ENCODE measurements around the gene SNX30.

DNA sequence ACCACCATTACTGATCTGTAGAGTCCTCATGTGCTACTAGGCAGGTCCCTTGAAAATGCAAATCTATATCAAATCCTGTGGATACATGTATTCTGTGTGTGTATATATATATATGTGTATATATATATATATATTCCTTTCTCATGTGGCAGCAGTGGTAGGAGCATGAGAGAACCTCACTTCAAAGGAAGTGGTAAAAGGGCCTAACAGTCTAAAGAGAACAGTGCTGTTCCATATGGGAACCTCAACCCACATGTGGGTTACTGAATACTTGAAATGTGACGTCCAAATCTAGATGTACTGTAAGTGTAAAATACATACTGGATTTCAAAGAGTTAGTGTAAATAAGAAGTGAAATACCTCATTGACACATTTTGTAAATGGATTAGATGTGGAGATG is 134.8 kb downstream of the SNX30 start:
- no peak for TF ChIP-seq POLR2AphosphoS5 (IDR thresholded peaks at IDR 0.05)
- TF ChIP-seq, protein P1, sequence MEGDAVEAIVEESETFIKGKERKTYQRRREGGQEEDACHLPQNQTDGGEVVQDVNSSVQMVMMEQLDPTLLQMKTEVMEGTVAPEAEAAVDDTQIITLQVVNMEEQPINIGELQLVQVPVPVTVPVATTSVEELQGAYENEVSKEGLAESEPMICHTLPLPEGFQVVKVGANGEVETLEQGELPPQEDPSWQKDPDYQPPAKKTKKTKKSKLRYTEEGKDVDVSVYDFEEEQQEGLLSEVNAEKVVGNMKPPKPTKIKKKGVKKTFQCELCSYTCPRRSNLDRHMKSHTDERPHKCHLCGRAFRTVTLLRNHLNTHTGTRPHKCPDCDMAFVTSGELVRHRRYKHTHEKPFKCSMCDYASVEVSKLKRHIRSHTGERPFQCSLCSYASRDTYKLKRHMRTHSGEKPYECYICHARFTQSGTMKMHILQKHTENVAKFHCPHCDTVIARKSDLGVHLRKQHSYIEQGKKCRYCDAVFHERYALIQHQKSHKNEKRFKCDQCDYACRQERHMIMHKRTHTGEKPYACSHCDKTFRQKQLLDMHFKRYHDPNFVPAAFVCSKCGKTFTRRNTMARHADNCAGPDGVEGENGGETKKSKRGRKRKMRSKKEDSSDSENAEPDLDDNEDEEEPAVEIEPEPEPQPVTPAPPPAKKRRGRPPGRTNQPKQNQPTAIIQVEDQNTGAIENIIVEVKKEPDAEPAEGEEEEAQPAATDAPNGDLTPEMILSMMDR (IDR thresholded peaks at IDR 0.05) = no peak

All from prostate gland (tissue), 2 donors.